ENCODE measurements around the gene ZBTB24. TPM values are rescaled to one million over a fixed set of nuclear protein-coding genes. Genes with fewer than 3 reads are reported as not detected.

ZBTB24 gene
- total RNA-seq, 2 donors from 2014 or later: 3.7 to 4.5 TPM

- H3K36me3 ChIP-seq: peaks cover 17% of the 10 kb centered on the region
- no peak overlapping the region for H3K4me3 ChIP-seq
- no peak overlapping the region for H3K27ac ChIP-seq
- no peak for TF ChIP-seq CTCF (IDR thresholded peaks at IDR 0.05)
- no peaks in the 10 kb centered on the region for H3K9me3 ChIP-seq
- DNase-seq (ENCODE audit: low spot score): no peak
- peaks cover 0 to 48% of the 10 kb centered on the region in 2 donors for H3K4me1 ChIP-seq
- no peaks in the 10 kb centered on the region for H3K27me3 ChIP-seq
Observed at GRCh38 chr6:109480993-109481480, 2.0 kb downstream of the ZBTB24 start.

DNA sequence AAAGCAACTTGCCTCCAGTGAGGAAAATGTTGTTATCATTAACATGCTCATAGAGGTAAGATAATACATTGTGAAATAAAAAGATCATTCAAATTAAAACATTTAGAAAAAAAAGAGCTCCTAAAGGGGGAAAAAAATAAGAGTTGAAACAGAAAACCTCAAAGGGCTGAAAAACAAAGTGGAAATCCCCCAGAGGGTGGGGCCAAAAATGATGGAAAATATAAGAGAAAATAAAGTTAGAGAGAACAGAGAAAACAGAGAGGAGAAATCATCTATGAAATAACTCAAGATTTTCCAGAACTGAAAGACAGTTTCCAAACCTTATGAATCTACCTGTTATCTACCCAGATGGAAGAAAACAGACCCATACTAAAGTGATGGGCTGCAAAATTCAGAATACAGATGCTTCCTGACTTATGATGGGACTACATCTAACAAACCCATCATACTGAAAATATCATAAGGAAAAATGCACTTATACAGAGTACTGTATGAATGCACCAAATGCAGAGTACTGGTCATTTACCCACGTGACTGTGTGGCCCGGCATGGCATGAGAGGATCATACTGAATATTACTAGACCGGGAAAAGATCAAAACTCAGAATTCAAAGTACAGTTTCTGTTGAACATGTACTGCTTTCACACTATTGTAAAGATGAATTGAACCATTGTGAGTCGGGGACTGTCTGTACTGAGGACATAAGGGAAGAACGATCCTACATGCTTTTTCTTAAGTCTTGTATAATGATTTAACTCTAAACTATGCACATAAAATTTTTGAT is 4.0 kb downstream of the ZBTB24 start:
- peaks cover 35% of the 10 kb centered on the region for H3K36me3 ChIP-seq

GRCh38 chr6:109478222-109478805 is 4.7 kb downstream of the ZBTB24 start:
- TF ChIP-seq CTCF (IDR thresholded peaks at IDR 0.05): no peak
- Histone ChIP-seq H3K36me3 (peaks cover 41% of the 10 kb centered on the region), H3K4me1 (peaks cover 0 to 41% of the 10 kb centered on the region in 2 donors)

More for the DNA sequence above, 4.0 kb downstream of the ZBTB24 start:
- no peak for DNase-seq (ENCODE audit: low spot score)
- Histone ChIP-seq H3K4me3 (no peak overlapping the region), H3K27me3 (no peaks in the 10 kb centered on the region), H3K27ac (no peak overlapping the region), H3K4me1 (peaks cover 0 to 46% of the 10 kb centered on the region in 2 donors), H3K9me3 (no peaks in the 10 kb centered on the region)
- TF ChIP-seq CTCF (IDR thresholded peaks at IDR 0.05): no peak

GRCh38 chr6:109477725-109478124 is 5.3 kb downstream of the ZBTB24 start:
- Histone ChIP-seq H3K4me1 (peaks cover 0 to 41% of the 10 kb centered on the region in 2 donors), H3K4me3 (no peak overlapping the region), H3K9me3 (no peaks in the 10 kb centered on the region), H3K27ac (no peak overlapping the region), H3K36me3 (peaks cover 46% of the 10 kb centered on the region), H3K27me3 (no peaks in the 10 kb centered on the region)
- no peak for DNase-seq (ENCODE audit: low spot score)
- no peak for TF ChIP-seq CTCF (IDR thresholded peaks at IDR 0.05)

More at GRCh38 chr6:109478222-109478805, 4.7 kb downstream of the ZBTB24 start:
- DNase-seq (ENCODE audit: low spot score): no peak
- Histone ChIP-seq H3K9me3 (no peaks in the 10 kb centered on the region), H3K27me3 (no peaks in the 10 kb centered on the region), H3K4me3 (no peak overlapping the region), H3K27ac (no peak overlapping the region)

DNA sequence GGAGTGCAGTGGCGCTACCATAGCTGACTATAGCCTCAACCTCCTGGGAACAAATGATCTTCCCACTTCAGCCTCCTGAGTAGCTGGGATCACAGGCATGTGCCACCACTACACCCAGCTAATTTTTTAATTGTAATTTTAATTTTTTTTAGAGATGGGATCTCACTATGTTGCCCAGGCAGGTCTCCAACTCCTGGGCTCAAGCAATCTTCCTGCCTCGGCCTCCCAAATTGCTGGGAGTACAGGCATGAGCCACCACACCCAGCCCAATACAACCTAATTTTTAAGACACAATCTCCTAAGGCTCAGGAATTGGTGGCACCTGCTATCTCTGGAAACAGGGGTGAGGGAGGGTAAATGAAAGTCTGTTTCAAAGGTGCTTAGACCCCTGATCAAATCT is 5.8 kb downstream of the ZBTB24 start:
- Histone ChIP-seq H3K4me3 (no peak overlapping the region), H3K27me3 (no peaks in the 10 kb centered on the region), H3K27ac (no peak overlapping the region), H3K4me1 (peaks cover 0 to 38% of the 10 kb centered on the region in 2 donors), H3K9me3 (no peaks in the 10 kb centered on the region), H3K36me3 (peaks cover 51% of the 10 kb centered on the region)
- TF ChIP-seq CTCF (IDR thresholded peaks at IDR 0.05): no peak
- no peak for DNase-seq (ENCODE audit: low spot score)
